ENCODE measurements around the gene IGFALS.

Gene IGFALS

DNA sequence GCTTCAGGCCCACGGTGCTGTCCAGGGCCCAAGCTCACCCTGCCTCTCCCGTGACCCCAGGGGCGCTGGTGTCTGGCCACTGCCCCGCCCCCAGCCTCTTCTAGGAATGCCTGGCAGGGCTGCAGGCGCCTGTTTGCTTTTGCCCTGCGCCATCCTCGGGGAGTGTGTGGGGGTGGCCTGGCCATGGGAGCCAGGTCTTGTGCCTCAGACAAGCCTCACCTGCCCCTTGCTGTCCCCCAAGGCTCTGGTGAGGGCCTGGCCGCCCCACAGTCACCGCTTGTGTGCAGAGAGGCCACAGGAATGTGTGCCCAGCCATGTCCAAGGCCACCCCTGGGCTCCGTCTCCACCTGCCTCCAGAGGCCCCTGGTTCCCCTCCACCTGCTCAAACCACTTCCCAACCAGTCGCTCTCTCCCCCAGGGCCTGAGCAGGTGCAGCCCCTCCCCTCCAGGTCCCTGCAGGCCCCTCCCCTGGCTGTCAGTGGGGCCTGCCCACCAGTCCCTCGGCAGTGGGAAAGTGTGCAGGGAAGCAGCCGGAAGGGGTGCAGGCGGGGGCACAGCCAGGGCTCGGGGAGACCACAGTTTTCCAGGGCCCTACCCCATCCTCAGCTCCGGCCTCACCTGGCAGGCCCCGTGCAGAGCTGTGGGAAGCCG is 841 bp upstream of the IGFALS start:
- TF ChIP-seq, protein P1, sequence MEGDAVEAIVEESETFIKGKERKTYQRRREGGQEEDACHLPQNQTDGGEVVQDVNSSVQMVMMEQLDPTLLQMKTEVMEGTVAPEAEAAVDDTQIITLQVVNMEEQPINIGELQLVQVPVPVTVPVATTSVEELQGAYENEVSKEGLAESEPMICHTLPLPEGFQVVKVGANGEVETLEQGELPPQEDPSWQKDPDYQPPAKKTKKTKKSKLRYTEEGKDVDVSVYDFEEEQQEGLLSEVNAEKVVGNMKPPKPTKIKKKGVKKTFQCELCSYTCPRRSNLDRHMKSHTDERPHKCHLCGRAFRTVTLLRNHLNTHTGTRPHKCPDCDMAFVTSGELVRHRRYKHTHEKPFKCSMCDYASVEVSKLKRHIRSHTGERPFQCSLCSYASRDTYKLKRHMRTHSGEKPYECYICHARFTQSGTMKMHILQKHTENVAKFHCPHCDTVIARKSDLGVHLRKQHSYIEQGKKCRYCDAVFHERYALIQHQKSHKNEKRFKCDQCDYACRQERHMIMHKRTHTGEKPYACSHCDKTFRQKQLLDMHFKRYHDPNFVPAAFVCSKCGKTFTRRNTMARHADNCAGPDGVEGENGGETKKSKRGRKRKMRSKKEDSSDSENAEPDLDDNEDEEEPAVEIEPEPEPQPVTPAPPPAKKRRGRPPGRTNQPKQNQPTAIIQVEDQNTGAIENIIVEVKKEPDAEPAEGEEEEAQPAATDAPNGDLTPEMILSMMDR (IDR thresholded peaks at IDR 0.05; ENCODE audit: low read depth, low read length, missing control alignments): no peak
- DNase-seq (ENCODE audit: low read depth): no peak
- in situ Hi-C loops (cut with HindIII; ENCODE audit: low sequenced_read_pairs): no loop called here
- H3K4me3 ChIP-seq (ENCODE audit: low read depth, low read length): no peak overlapping the region

DNA sequence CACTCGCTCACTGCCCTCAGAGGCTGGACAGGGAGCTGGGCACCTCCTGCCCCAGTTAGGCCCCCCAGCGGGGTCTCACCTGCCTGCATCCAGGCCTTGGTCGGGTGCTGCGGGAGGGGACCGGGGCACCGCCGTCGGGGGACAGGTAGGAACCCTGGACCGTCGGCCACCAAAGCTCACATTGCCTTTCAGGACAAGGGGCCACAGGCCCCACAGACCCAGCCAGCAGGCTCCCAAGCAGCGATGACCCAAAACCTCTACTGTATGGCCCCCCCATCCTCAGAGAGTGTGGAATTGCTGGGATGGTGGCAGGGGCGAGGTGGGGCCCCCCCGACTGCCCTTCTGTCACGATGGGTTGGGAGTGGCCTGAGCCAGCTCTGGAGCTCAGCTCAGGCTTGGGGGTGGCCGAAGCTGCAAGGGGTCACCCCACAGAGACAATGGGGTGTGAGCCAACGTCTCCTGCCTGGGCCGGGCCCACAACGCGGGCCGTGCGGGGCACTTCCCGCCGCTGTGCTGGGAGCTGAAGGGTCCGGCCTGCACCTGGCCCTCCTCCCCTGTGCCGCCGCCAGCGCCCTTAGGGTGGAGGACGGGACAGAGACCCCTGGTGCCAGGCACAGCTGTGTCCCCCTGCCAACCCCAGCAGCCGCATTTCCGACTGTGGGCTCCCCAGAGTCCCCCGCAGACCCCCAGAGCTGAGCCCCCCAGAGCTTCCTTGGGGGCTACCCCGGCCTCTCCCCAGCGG is 498 bp downstream of the IGFALS start:
- no peak for DNase-seq (ENCODE audit: low read depth)
- H3K4me3 ChIP-seq (ENCODE audit: low read depth, low read length): no peak overlapping the region
- in situ Hi-C loops (cut with HindIII; ENCODE audit: low sequenced_read_pairs): no loop called here
- TF ChIP-seq, protein P1 (IDR thresholded peaks at IDR 0.05; ENCODE audit: low read depth, low read length, missing control alignments): no peak

DNA sequence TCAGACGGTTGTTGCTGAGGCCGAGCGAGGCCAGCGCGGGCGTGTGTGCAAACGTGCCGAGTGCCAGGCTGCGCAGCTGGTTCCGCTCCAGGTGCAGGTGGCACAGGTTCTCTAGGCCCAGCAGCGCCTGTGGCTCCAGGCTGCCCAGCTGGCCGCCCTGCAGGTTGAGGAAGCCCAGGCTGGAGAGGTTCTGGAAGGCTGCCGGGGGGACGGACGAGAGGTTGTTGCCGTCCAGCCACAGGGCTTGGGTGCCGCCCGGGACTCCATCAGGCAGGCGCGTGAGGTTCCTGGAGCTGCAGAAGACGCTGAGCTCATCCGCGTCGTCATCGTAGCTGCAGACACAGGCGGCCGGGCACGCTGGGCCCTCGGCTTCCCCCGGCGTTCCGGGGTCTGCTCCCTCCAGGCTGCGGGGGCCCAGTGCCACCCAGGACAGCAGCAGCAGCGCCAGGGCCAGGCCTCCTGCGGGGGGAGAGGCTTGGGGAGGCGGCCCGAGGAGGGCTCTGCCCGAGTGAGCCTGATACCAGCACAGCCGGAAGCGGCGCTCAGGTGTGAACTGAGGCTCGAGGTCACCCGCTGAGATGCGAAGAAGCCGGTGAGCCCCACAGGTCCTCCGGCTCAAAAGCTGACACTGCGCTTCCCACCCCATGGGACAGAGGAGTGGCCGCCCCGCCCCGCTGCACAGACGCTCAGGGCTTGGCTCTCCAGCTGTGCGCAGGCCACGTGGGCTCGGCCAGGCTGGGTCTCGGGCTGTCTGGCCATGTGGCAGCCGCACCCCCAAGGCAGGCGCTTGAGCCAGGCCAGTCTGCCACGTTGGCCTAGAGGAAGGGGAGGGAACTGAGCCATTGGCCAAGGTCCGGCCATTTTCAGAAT is 1.3 kb downstream of the IGFALS start:
- no peak overlapping the region for H3K4me3 ChIP-seq (ENCODE audit: low read depth, low read length)
- DNase-seq (ENCODE audit: low read depth): no peak
- TF ChIP-seq, protein P1 (IDR thresholded peaks at IDR 0.05; ENCODE audit: low read depth, low read length, missing control alignments): no peak
- in situ Hi-C loops (cut with HindIII; ENCODE audit: low sequenced_read_pairs): no loop called here

DNA sequence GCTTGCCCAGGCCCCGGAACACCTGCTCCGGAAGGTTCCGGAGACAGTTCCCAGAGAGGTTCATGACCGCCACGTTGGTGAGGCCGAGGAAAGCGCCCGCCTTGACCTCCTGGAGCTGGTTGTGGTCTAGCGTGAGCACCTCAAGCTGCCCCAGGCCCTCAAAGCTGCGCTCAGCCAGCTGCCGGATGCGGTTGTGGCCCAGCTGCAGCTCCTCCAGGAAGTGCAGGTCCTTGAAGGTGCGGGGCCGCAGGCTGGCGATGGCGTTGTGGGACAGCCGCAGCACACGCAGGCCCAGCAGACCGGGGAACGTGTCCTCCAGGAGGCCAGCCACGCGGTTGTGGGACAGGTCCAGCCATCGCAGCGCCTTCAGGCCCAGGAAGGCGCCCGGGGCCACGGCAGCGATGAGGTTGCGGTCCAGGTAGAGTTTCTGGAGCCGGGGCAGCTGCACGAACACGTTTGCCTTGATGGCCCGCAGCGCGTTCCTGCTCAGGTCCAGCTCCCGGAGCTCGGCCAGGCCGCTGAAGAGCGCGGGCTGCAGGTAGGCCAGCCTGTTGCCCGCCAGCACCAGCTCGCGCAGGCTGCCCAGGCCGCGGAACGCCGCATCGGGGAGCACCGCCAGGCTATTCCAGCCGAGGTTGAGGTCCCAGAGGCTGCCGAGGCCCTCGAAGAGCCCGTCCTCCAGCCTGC is 2.1 kb downstream of the IGFALS start:
- H3K4me3 ChIP-seq (ENCODE audit: low read depth, low read length): no peak overlapping the region
- TF ChIP-seq, protein P1 (IDR thresholded peaks at IDR 0.05; ENCODE audit: low read depth, low read length, missing control alignments): no peak
- in situ Hi-C loops (cut with HindIII; ENCODE audit: low sequenced_read_pairs): no loop called here
- DNase-seq (ENCODE audit: low read depth): no peak

DNA sequence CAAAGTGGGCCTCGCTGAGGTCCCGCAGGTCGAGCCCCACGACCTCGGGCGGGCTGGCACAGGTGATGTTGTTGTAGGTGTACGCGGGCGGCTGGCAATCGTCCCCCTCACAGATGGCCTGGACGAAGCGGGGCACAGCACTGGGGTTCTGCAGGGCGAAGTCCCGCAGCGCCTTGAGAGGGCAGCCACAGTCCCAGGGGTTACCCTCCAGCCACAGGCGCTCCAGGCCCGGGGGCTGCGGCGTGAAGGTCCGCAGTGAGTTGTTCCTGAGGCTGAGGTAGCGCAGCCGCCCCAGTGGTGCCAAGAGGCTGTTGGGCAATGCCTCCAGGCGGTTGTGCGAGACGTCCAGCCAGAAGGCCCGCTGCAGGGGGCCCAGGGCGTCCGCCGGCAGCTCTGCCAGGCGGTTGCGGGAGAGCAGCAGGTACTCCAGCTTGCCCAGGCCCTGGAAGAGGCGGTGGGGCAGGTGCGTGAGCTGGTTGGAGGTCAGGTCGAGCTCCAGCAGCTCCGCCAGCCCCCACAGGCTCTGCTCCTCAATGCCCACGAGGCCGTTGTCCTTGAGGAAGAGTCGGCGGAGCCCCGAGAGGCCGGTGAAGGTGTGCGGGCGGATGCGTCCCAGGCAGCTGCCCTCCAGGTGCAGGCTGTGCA is 2.8 kb downstream of the IGFALS start:
- TF ChIP-seq, protein P1 (IDR thresholded peaks at IDR 0.05; ENCODE audit: low read depth, low read length, missing control alignments): no peak
- H3K4me3 ChIP-seq (ENCODE audit: low read depth, low read length): no peak overlapping the region
- in situ Hi-C loops (cut with HindIII; ENCODE audit: low sequenced_read_pairs): no loop called here
- no peak for DNase-seq (ENCODE audit: low read depth)

DNA sequence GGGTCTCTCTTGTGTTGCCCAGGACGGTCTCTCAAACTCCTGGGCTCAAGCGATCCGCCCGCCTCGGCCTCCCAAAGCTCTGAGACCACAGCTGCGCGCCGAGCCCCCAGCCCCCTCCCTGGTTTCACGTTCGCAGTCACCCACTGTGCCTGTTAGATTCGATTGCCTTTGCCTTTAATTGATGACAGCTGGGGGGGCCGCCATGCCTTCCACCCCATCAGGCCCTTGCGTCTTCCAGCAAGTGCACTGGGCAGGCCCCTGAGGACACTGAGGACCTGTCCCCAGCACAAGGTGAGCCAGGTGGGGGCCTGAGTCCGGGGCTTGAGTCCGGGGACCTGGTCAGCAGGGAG is 3.3 kb downstream of the IGFALS start:
- in situ Hi-C loops (cut with HindIII; ENCODE audit: low sequenced_read_pairs): no loop called here
- TF ChIP-seq, protein P1 (IDR thresholded peaks at IDR 0.05; ENCODE audit: low read depth, low read length, missing control alignments): no peak
- no peak overlapping the region for H3K4me3 ChIP-seq (ENCODE audit: low read depth, low read length)
- no peak for DNase-seq (ENCODE audit: low read depth)

All from astrocyte of the cerebellum (primary cell).